Motor neuron (in vitro differentiated cells): ENCODE results near the gene UBE2R2. TPM values are rescaled to one million over a fixed set of nuclear protein-coding genes. Genes with fewer than 3 reads are reported as not detected.
"Not testable (repeated sequence)": the region's sequence is repeated elsewhere in the genome, so short reads cannot be mapped to it uniquely, and the experiment has no call there.

Experiments used
- ATAC-seq, 8 experiments: fragments of 200-7000 bp; cut with Tn5 transposase; replicated peaks in 6 of 8; 2 replicates each; pipeline ENCODE4 v1.8.0; 2021; ENCODE audit warnings: mild to moderate bottlenecking in 8 of 8, moderate library complexity in 8 of 8
- H3K27ac ChIP-seq, 2 donors: fragments of 250-450 bp; sonication (Bioruptor Pico); 2 replicates each; pipeline ENCODE4 v1.9.0; 2021; ENCODE audit warnings: antibody characterized with exemption in 2 of 2, mild to moderate bottlenecking in 2 of 2, moderate library complexity in 1 of 2
- H3K4me1 ChIP-seq, 2 donors: fragments of 250-450 bp; sonication (Bioruptor Pico); replicated peaks in 1 of 2; 2 replicates each; pipeline ENCODE4 v1.6.1; 2021; ENCODE audit warnings: antibody characterized with exemption in 2 of 2, mild to moderate bottlenecking in 2 of 2, moderate library complexity in 1 of 2
- H3K4me3 ChIP-seq, 5 donors: fragments of 250-450 bp; sonication (Bioruptor Pico); 2 replicates each; pipeline ENCODE4 v1.9.0; 2021; ENCODE audit warnings: antibody characterized with exemption in 5 of 5, mild to moderate bottlenecking in 5 of 5, moderate library complexity in 4 of 5
- WGBS, 10 experiments: fragments of 450-650 bp; shearing (Covaris generic); methylation state at CpG; one replicate each; pipeline ENCODE4 v1.0.0; 2022; 5-methylcytosine and 5-hydroxymethylcytosine counted together
- in situ Hi-C, 9 experiments: fragments of 400-800 bp; cut with MboI; loops; one replicate each; pipeline ENCODE4 v1.15.0; 2021; ENCODE audit warnings: low sequenced_read_pairs in 9 of 9, low pct_unique_long_range_greater_than_20kb in 2 of 9; ENCODE audit not compliant: unreplicated experiment in 9 of 9
- total RNA-seq, 8 experiments: library from RNA; unstranded; fragments of 300-600 nt; gene quantifications; 2 replicates each; pipeline versions ENCODE4 v1.2.3 to v1.2.4, GENCODE V29; 2022

Gene UBE2R2
- total RNA-seq, 8 experiments from 2014 or later: 14.4 to 48.1 (median 30.2) TPM

- H3K4me1 ChIP-seq, in situ Hi-C loops, H3K27ac ChIP-seq, H3K4me3 ChIP-seq, ATAC-seq: not testable (repeated sequence)
- 83 to 100% (median 96%) methylated on average over 1 to 13 of the region's 17 CpGs; no CpG with 5 or more reads in 1 of the 10 experiments for WGBS, 10 experiments
Measured at GRCh38 chr9:33829641-33830230, 12.8 kb downstream of the UBE2R2 start.

DNA sequence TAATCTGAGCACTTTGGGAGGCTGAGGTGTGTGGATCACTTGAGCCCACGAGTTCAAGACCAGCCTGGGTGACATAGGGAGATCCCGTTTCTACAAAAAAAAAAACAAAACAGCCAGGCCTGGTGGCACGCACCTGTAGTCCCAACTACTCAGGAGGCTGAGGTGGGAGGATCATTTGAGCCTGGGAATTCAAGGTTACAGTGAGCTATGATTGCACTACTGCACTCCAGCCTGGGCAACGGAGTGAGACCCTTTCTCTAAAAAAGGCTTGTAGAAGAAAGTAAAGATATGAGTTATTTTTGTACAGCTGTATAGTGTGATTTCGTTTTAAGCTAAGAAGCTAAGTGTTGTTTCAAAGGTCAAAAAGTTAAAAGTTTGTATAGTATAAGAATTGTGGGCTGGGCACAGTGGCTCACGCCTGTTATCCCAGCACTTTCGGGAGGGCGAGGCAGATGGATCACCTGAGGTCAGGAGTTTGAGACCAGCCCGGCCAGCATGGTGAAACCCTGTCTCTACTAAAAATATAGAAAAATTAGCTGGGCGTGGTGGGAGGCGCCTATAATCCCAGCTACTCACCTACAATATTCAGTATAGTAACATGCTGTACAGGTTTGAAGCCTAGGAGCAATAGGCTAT is 18.8 kb downstream of the UBE2R2 start:
- 28 to 100% (median 90%) methylated on average over 2 to 9 of the region's 11 CpGs; no CpG with 5 or more reads in 2 of the 10 experiments for WGBS, 10 experiments

DNA sequence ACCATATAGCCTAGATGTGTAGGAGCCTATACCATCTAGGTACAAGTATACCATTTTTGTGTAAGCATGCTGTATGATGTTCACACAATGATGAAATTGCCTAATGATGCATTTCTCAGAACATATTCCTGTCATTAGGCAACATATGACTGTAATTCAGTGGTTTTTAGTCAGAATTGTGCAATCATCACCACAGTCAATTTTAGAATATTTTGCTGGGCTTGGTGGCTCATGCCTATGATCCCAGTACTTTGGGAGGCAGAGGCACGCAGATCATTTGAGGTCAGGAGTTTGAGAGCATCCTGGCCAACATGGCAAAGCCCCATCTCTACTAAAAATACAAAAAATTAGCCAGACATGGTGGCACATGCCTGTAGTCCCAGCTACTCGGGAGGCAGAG is 19.3 kb downstream of the UBE2R2 start:
- H3K4me1 ChIP-seq, H3K27ac ChIP-seq, in situ Hi-C loops, H3K4me3 ChIP-seq: not testable (repeated sequence)
- peak in 3 of 8 experiments; percentile 50 to 94 (median 87) for ATAC-seq
- WGBS, 10 experiments: 0 to 100% (median 67%) methylated on average over 1 to 2 of the region's 2 CpGs; no CpG with 5 or more reads in 1 of the 10 experiments

More for the DNA sequence above, 18.8 kb downstream of the UBE2R2 start:
- ATAC-seq: peak in 1 of 8 experiments; percentile 11
- no peak overlapping the region for H3K27ac ChIP-seq
- H3K4me1 ChIP-seq: no peaks in the 10 kb centered on the region
- H3K4me3 ChIP-seq: no peak overlapping the region
- in situ Hi-C loops: no loop called here

DNA sequence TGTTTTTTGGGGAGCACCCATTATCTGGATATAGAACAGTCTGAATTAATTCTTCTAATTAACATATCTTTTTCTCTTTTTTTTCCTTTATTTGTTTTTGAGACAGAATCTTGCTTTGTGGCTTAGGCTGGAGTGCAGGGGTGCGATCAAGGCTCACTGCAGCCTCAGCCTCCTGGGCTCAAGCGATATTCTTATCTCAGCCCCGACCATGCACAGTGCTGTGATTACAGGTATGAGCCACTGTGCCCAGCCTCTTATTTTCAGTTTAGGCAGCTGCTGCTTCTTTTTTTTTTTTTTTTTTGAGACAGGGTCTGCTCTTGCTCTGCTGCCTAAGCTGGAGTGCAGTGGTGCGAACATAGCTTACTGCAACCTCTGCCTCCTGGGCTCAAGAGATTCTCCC is 20.2 kb downstream of the UBE2R2 start:
- in situ Hi-C loops: no loop called here
- no peaks in the 10 kb centered on the region for H3K4me1 ChIP-seq
- no peak overlapping the region for H3K27ac ChIP-seq
- H3K4me3 ChIP-seq: no peak overlapping the region
- peak in 1 of 8 experiments; percentile 22 for ATAC-seq
- WGBS, 10 experiments: 79 to 100% (median 100%) methylated on average over 2 to 4 of the region's 4 CpGs; no CpG with 5 or more reads in 1 of the 10 experiments

DNA sequence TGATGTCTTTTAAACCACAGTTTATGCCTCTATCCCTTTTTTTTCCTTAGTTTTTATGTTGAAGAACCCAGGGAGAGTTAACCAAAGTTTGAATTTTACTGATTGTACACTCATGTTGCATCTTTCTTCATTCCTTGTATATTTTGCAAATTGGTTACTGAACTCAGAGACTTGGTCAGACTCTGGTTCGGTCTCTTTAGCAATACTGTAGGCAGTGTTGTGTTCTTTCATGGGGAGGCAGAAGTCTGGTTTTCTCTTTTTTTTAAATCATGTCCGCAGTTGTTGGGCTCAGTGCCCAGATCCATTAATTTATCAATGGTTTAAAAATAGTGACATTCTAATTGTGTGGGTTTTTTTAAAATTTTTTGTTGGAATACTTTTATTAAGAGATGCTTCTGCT is 23.4 kb downstream of the UBE2R2 start:
- Histone ChIP-seq H3K4me3 (no peak overlapping the region), H3K4me1 (no peaks in the 10 kb centered on the region), H3K27ac (no peak overlapping the region)
- ATAC-seq: no peak
- in situ Hi-C loops: no loop called here
- 13 to 100% (median 87%) methylated on average over 2 of the region's 2 CpGs; no CpG with 5 or more reads in 2 of the 10 experiments for WGBS, 10 experiments

DNA sequence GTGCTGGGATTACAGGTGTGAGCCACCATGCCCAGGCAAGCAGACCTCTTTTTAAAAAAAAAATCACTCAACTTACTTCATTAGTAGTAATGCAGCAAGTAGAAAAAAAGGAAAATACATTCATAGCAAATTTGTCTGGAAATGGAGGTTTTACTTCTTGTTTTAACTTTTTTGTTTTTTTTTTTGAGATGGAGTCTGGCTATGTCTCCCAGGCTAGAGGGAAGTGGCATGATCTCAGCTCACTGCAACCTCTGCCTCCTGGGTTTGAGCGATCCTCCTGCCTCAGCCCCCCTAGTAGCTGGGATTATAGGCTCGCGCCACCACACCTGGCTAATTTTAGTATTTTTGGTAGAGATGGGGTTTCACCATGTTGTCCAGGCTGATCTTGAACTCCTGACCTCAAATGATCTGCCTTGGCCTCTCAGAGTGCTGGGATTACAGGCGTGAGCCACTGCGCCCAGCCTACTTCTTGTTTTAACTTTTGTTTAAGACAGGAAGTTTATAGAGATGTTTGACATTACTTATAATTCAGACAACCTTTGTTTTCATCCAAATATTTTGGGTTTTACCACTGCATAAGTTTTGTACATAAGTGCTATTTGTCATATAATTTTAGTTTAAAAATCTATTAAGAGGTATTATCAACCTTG is 26.5 kb downstream of the UBE2R2 start:
- no peak for ATAC-seq
- 87 to 100% (median 95%) methylated on average over 1 to 5 of the region's 5 CpGs; no CpG with 5 or more reads in 1 of the 10 experiments for WGBS, 10 experiments
- in situ Hi-C loops: no loop called here
- Histone ChIP-seq H3K4me3 (no peak overlapping the region), H3K4me1 (no peaks in the 10 kb centered on the region), H3K27ac (no peak overlapping the region)

DNA sequence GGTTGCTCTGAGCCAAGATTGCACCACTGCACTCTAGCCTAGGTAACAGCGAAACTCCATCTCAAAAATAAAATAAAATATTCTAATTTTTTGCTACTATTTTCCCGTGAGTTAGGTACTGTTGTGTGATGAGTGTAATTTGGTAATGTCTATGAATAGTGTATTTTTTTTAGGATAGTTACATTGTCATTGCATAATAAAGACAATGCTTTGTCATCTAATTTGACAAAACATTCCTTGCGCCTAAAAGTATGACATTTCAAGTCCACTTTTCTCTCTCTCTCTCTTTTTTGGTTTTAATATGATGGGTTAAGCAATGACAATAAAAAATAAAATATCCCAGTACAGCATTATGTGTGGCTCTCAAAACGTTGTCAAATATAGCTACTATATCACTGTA is 29.3 kb downstream of the UBE2R2 start:
- in situ Hi-C loops: no loop called here
- no peak for ATAC-seq
- Histone ChIP-seq H3K27ac (no peak overlapping the region), H3K4me3 (no peak overlapping the region), H3K4me1 (no peaks in the 10 kb centered on the region)
- WGBS, 10 experiments: 48 to 100% (median 92%) methylated on average over 1 to 4 of the region's 4 CpGs

- ATAC-seq, H3K27ac ChIP-seq, H3K4me1 ChIP-seq, in situ Hi-C loops, H3K4me3 ChIP-seq: not testable (repeated sequence)
- WGBS, 10 experiments: 67 to 100% (median 95%) methylated on average over 1 to 3 of the region's 3 CpGs; no CpG with 5 or more reads in 1 of the 10 experiments
Measured at GRCh38 chr9:33847894-33848205, 30.9 kb downstream of the UBE2R2 start.

DNA sequence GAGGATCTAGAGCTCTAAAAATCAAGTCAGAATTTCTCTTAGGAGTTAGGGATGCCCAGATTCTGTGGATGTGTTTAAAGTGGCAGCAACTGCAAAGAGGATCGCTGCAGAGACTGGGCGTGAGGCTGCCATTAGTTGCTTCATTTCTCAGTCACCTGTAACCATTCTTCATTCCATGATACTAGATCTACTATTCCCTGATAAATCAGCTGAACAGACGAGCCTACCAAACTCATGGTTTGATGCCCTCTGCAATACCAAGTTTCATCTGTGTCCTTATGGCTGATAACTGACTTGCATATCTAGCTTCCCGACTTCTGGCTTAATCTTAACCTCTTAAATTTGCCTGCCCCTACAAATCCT is 33.3 kb downstream of the UBE2R2 start:
- H3K27ac ChIP-seq: no peak overlapping the region
- WGBS, 10 experiments: 70 to 100% (median 94%) methylated on average over 1 to 4 of the region's 4 CpGs
- in situ Hi-C loops: no loop called here
- ATAC-seq: no peak
- no peak overlapping the region for H3K4me3 ChIP-seq
- no peaks in the 10 kb centered on the region for H3K4me1 ChIP-seq

DNA sequence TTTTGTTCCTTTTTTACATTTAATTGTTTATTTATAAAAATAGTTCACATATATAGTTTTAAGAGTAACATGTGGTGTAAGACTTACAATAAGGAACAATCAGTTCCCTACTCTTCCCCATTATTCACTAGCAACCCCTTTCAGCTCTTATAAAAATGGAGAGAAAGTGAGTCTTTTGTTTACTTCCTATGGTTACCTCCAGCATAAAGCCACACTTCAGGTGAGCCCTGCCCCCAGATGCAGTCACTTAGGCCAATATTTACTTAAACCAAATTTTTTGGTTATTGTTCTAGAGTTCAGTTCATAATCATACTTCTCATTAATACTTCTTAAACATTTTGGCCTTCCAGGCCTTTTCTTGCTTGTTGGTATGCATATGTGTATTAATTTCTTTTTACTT is 33.7 kb downstream of the UBE2R2 start:
- Histone ChIP-seq H3K4me3 (no peak overlapping the region), H3K4me1 (no peaks in the 10 kb centered on the region), H3K27ac (no peak overlapping the region)
- ATAC-seq: no peak
- in situ Hi-C loops: no loop called here

- H3K4me1 ChIP-seq: no peaks in the 10 kb centered on the region
- WGBS, 10 experiments: 0 to 100% (median 66%) methylated on average over 1 of the region's 1 CpG; no CpG with 5 or more reads in 4 of the 10 experiments
- no peak for ATAC-seq
- in situ Hi-C loops: no loop called here
- H3K27ac ChIP-seq: no peak overlapping the region
- no peak overlapping the region for H3K4me3 ChIP-seq
Measured at GRCh38 chr9:33851301-33851700, 34.3 kb downstream of the UBE2R2 start.

DNA sequence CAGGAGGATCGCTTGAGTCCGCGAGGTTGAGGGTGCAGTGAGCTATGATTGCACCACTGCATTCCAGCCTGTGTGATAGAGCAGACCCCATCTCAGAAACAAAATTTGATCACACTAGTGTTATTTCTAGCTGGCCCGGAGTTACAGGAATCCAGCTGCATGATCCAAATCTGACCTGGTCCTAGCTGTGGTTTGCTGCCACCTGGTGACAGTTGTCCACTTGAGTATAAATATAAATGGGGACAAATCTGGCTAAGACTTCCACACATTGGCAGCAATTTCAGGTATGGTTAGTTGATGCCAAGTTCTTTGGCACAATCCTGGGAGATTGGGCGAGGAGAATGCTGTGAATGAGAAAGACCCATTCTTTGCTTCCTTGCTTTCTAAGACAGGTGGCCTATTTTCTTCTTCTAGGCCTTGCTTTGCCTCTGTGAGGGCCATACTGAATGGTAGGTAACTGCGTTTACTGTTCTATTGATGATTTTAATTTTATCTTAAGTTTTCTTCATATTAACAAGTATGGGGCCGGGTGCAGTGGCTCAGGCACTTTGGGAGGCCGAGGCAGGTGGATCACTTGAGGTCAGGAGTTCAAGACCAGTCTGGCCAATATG is 35.4 kb downstream of the UBE2R2 start:
- peak in 7 of 8 experiments; percentile 46 to 87 (median 57) for ATAC-seq
- in situ Hi-C loops: no loop called here
- Histone ChIP-seq H3K4me3 (no peak overlapping the region), H3K27ac (no peak overlapping the region), H3K4me1 (no peaks in the 10 kb centered on the region)
- 48 to 100% (median 96%) methylated on average over 1 to 7 of the region's 8 CpGs for WGBS, 10 experiments

GRCh38 chr9:33856247-33856646 is 39.3 kb downstream of the UBE2R2 start:
- in situ Hi-C loops: no loop called here
- Histone ChIP-seq H3K4me3 (no peak overlapping the region), H3K27ac (no peak overlapping the region), H3K4me1 (no peaks in the 10 kb centered on the region)
- no peak for ATAC-seq
